Muscle of leg (tissue), 11 donors: Measurements from ENCODE around the gene PCDHGC5. TPM values are rescaled to one million over a fixed set of nuclear protein-coding genes. Genes with fewer than 3 reads are reported as not detected.

Experiments used
- DNase-seq: peaks from one replicate; pipeline ENCODE4 v3.0.0; 2013
- H3K27ac ChIP-seq: one replicate; pipeline ENCODE4 v1.5.1; 2013; ENCODE audit warnings: mild to moderate bottlenecking, low read length, control low read depth
- H3K27me3 ChIP-seq: one replicate; pipeline ENCODE4 v1.6.1; 2013; ENCODE audit warnings: low read length; ENCODE audit not compliant: control insufficient read depth, insufficient read depth
- H3K36me3 ChIP-seq: one replicate; pipeline ENCODE4 v1.6.1; 2013; ENCODE audit warnings: low read length; ENCODE audit not compliant: control insufficient read depth, insufficient read depth
- H3K4me1 ChIP-seq: one replicate; pipeline ENCODE4 v1.6.1; 2013; ENCODE audit warnings: low read length; ENCODE audit not compliant: control insufficient read depth, insufficient read depth
- H3K4me3 ChIP-seq: one replicate; pipeline ENCODE4 v1.5.1; 2013; ENCODE audit warnings: low read length, control low read depth
- H3K9me3 ChIP-seq: replicated peaks from 2 replicates; pipeline ENCODE4 v1.6.1; 2013; ENCODE audit warnings: low read depth, low read length; ENCODE audit not compliant: control insufficient read depth
- WGBS: methylation state at CpG from one replicate; pipeline ENCODE4 v1.1.5; 2013; ENCODE audit warnings: missing lambda C conversion rate; ENCODE audit not compliant: insufficient coverage; 5-methylcytosine and 5-hydroxymethylcytosine counted together
- polyA plus RNA-seq, 8 donors: library from polyadenylated mRNA; unstranded; fragments of 120-200 nt; gene quantifications; one replicate each; pipeline versions ENCODE4 v1.2.1 to v1.2.3, GENCODE V29; 2013; ENCODE audit warnings: inconsistent platforms in 1 of 8, low replicate concordance in 1 of 8; ENCODE audit not compliant: insufficient read length in 8 of 8, insufficient read depth in 1 of 8
- total RNA-seq: library from RNA; stranded (reverse); fragments of 120-200 nt; gene quantifications from one replicate; pipeline ENCODE4 v1.2.4, GENCODE V29; 2013

Gene PCDHGC5
- total and polyA plus RNA-seq, 9 donors = 0.29 to 1.1 (median 0.49) TPM

DNA sequence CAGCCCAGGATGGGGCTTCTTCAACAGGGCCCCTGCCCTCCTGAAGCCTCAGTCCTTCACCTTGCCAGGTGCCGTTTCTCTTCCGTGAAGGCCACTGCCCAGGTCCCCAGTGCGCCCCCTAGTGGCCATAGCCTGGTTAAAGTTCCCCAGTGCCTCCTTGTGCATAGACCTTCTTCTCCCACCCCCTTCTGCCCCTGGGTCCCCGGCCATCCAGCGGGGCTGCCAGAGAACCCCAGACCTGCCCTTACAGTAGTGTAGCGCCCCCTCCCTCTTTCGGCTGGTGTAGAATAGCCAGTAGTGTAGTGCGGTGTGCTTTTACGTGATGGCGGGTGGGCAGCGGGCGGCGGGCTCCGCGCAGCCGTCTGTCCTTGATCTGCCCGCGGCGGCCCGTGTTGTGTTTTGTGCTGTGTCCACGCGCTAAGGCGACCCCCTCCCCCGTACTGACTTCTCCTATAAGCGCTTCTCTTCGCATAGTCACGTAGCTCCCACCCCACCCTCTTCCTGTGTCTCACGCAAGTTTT, 23.6 kb downstream of the PCDHGC5 start:
- H3K9me3 ChIP-seq = no peaks in the 10 kb centered on the region
- whole genome bisulfite sequencing = 10% methylated on average over 13 of the region's 28 CpGs
- H3K27ac ChIP-seq = peak overlapping the region; percentile 97
- H3K4me3 ChIP-seq = peak overlapping the region; percentile 60
- peaks cover 85% of the 10 kb centered on the region for H3K4me1 ChIP-seq
- H3K36me3 ChIP-seq = peaks cover 50% of the 10 kb centered on the region
- no peaks in the 10 kb centered on the region for H3K27me3 ChIP-seq
- peak; percentile 84 for DNase-seq

DNA sequence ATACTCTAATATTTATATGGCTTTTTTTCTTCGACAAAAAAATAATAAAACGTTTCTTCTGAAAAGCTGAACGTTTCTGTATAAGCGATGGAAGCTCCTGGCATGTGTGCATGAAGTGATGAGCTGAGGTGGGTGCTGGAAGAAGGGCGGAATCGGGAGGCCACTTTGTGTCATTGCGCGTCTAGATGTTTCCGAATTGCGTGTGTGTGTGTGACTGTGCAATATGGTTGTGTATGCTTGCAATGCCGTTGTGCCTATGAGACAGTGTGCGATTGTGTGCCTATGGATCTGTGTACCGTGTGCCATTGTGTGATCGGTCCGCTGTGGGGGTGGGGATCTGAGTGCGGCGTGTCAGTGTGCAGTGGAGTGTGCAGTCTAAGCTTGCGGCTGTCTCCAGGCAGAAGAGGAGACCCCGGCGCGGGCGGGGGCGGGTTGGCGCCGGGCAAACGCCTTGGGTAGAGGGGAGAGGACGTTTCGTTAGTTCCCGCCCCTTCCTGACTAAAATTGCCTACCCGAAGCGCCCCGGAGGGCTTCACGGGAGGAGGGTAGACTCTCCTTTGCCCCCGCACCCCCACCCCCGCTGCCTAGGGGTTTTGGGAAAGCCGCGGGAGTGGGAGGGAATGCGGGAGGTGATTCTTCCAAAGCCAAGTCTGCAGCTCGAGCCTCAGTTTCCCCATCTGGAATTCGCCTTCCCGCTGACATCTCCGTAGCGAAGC, 24.2 kb downstream of the PCDHGC5 start:
- 0% methylated on average over 27 of the region's 43 CpGs for WGBS
- peaks cover 84% of the 10 kb centered on the region for H3K4me1 ChIP-seq
- H3K27me3 ChIP-seq = no peaks in the 10 kb centered on the region
- H3K27ac ChIP-seq = peak overlapping the region; percentile 97
- peak overlapping the region; percentile 60 for H3K4me3 ChIP-seq
- H3K9me3 ChIP-seq = no peaks in the 10 kb centered on the region
- DNase-seq = peak; percentile 78
- H3K36me3 ChIP-seq = peaks cover 45% of the 10 kb centered on the region

DNA sequence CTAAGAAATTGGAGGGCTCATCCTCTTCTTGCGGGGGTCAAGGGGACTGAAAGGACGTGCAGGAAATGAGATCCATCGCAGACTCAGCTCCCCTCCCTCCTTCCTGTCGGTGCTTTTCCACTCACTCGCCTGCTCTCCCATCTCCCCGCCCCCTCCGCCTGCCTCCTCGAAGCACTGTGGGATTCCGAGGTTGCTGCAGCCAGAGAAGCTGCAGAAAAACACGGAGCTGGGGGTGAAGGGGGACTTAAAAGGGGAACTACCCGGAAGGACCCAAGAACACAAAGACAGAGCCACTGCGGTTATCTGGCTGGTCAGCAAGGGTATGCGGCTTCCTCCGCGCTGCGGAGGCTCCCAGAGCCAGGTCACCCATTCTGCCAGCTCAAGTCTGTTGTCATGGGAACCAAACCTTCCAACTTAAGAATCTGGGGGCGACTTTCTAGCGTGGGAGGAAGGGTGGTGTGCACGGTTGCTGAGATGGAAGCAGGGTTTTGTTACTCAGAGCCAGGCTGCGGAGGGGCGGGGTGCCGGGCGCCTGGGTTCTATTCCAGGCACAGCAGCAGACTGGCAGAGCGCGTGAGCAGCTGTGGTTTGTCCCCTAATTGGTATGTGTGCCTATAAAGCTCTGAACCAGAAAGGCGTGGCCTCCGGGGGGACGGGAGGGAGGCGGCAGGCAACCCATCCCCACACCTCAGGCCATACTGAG, 24.9 kb downstream of the PCDHGC5 start:
- Histone ChIP-seq H3K36me3 (peaks cover 46% of the 10 kb centered on the region), H3K4me3 (peak overlapping the region; percentile 60), H3K27ac (peak overlapping the region; percentile 97), H3K27me3 (no peaks in the 10 kb centered on the region), H3K4me1 (peaks cover 83% of the 10 kb centered on the region), H3K9me3 (no peaks in the 10 kb centered on the region)
- peak; percentile 96 for DNase-seq
- WGBS = 0% methylated on average over 6 of the region's 29 CpGs

DNA sequence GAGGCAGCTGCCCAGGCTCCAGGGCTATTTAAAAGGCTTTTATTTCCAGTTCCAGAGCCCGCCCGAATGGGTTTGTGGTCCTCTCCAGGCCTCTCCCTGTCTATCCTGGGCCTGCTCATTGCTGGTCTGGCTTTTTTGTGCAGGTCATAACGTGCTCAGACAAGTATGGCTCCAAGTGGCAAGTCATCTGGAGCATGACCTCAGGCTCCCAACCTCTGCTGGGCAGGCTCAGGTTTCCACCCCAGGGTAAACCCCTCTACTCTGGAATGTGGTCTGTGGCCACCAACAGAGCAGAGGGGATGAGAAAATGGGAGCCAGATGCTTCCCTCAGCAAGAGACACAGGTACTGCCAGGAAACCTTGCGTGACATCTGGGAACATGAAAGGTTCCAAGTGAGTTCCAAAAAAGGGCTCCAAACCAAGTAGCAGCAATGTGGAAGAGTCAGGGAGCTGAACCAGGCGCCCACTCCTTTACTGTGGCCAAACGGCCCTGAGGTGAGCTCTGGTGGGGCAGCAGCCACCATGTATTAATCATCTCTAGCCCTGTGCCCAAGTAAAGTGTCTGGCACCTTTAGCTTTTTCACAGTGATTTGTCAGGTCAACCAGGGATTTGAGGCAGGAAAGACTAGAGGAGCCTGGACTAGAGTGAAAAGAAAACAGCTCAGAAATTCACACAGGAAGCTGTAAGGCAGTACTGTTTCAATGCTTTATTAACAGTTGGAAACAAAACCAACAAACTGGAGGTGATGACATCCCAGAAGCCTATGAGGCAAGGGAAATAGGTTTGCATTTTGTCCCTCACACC, 25.7 kb downstream of the PCDHGC5 start:
- H3K4me1 ChIP-seq = peaks cover 82% of the 10 kb centered on the region
- 23% methylated on average over 6 of the region's 6 CpGs for WGBS
- peaks cover 48% of the 10 kb centered on the region for H3K36me3 ChIP-seq
- no peaks in the 10 kb centered on the region for H3K27me3 ChIP-seq
- no peaks in the 10 kb centered on the region for H3K9me3 ChIP-seq
- DNase-seq = peak; percentile 69
- H3K27ac ChIP-seq = peak overlapping the region; percentile 97
- peak overlapping the region; percentile 60 for H3K4me3 ChIP-seq

DNA sequence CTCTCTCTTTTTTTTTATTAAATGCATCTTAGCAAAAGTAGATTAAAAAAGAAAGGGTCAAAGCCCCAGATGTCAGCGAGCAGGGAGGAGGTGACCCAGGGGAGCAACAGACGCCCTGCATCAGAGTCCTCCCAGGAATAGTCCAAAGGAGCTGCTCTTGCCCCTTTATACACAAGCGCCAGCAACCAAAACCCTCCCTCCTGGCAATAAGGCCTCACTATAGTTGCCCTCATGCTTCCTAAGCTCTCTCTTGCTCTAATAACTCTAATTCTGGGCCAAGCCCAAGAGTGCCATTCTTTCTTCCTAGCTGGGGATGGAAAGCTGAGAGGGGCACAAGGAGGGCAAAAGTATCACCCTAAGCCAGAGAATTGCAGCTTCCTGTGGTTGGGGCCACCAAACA, 26.3 kb downstream of the PCDHGC5 start:
- peaks cover 80% of the 10 kb centered on the region for H3K4me1 ChIP-seq
- no peaks in the 10 kb centered on the region for H3K27me3 ChIP-seq
- H3K27ac ChIP-seq = peak overlapping the region; percentile 97
- 42% methylated on average over 3 of the region's 3 CpGs for WGBS
- no peak for DNase-seq
- H3K9me3 ChIP-seq = no peaks in the 10 kb centered on the region
- peaks cover 41% of the 10 kb centered on the region for H3K36me3 ChIP-seq
- no peak overlapping the region for H3K4me3 ChIP-seq

DNA sequence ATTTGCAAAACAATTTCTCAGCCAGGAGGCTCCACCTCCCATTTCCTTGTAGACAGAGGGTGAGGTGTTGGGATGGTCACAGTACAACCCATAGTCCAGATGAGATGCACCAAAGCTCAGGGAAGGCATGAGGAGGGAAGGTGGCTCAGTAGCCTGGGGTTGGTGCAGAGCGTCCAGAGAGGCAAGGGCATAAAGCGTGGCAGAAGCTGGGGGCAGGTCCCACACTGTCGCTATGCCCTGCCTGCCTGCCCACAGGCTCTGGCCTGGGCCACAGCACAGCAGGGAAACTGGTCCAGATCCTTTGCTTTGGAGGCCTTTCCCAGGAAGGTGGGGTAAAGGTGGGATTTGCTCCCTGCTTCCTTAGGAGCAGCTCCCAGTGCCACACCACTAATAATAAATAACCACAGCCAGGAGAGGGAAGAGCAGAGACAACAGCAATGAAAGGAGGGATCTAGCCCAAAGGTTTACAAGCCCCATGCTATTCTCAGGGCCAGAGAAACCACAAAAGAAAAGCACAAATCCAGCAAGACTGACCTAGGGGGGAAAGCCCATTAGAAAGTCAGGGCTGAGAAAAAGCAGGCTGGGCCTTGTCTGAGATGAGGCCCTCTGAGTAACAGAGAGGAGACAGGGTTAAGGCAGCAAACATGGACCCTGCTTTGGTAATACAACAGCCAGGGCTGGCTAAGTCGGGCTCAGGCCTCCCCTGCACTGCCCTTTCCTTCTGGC, 27.2 kb downstream of the PCDHGC5 start:
- H3K27me3 ChIP-seq = no peaks in the 10 kb centered on the region
- H3K27ac ChIP-seq = peak overlapping the region; percentile 97
- 83% methylated on average over 3 of the region's 4 CpGs for WGBS
- H3K36me3 ChIP-seq = peaks cover 34% of the 10 kb centered on the region
- no peak overlapping the region for H3K4me3 ChIP-seq
- peaks cover 87% of the 10 kb centered on the region for H3K4me1 ChIP-seq
- no peaks in the 10 kb centered on the region for H3K9me3 ChIP-seq
- DNase-seq = no peak

DNA sequence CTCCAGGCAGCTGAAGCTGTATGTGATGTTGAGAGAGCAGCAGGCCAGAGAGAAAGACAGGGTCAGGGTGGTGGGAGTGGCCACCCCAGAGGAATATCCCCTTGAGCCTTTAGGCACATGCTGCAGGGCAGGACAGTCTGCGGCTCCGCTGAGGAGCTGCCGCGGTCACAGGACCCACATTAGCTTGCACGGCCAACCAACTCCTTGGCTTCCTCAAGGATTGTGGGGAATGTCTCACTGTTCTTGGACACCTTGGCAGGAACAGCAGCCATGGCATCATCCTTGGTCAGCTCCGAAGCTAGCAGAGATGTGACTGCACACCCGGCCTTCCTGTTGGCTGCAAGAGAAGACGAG, 27.8 kb downstream of the PCDHGC5 start:
- Histone ChIP-seq H3K36me3 (peaks cover 29% of the 10 kb centered on the region), H3K27me3 (no peaks in the 10 kb centered on the region), H3K27ac (peak overlapping the region; percentile 97), H3K4me3 (no peak overlapping the region), H3K9me3 (no peaks in the 10 kb centered on the region), H3K4me1 (peaks cover 91% of the 10 kb centered on the region)
- DNase-seq = peak; percentile 32
- WGBS = 82% methylated on average over 6 of the region's 8 CpGs

DNA sequence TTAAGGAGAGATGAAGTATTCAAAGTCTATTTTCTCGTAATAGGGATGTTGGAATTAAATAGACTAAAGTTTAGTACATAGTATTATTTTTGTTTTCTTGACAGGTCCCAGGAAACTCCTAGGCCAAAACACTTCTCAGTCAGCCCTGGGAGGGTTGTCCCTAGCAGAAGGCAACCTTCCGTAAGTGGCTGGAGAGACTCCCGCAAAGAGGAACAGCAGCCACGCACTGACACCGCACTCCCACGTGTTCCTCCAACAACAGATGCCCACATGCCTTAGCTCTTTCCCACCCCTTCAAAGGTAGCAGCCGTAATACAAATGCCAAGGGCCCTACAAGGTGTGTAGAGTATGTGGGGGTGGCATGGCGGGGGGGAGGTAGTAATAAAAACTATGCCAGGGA, 28.4 kb downstream of the PCDHGC5 start:
- H3K36me3 ChIP-seq = peaks cover 24% of the 10 kb centered on the region
- H3K27me3 ChIP-seq = no peaks in the 10 kb centered on the region
- 100% methylated on average over 1 of the region's 8 CpGs for WGBS

DNA sequence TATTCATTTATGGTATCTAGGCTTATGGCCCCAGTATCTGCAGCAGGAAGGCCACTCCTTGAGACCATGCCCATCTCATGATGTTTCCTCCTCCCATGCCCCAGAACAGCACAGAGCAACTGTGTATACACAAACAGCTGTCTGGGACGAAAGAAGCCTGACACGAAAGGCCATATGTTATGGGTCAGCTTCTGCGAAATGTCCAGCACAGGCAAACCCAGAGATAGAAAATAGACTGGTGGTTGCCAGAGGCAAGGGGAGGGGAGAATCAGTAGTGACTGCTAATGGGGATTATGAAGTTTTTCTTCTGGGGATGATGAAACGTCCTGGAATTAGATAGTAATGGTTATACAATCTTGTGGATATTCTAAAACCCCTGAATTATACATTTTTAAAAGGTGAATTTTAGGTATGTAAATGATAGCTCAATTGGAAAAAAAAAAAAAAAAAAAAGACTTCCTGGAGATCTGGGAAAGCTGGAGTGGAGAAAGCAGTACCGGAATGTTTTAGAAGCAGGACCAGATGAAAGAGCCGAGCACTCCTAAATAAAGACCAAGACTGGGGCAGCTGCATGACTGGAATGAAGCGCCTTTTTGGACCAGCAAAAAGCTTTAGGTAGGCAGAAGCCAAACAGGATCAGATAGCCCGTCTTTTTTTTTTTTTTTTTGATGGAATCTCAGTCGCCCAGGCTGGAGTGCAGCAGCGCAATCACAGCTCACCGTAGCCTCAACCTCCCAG, 29.2 kb downstream of the PCDHGC5 start:
- peak overlapping the region; percentile 97 for H3K27ac ChIP-seq

More for the DNA sequence above, 28.4 kb downstream of the PCDHGC5 start:
- Histone ChIP-seq H3K9me3 (no peaks in the 10 kb centered on the region), H3K27ac (peak overlapping the region; percentile 97), H3K4me1 (peaks cover 93% of the 10 kb centered on the region), H3K4me3 (no peak overlapping the region)
- peak; percentile 8 for DNase-seq

More for the DNA sequence above, 29.2 kb downstream of the PCDHGC5 start:
- Histone ChIP-seq H3K4me3 (no peak overlapping the region), H3K4me1 (peaks cover 92% of the 10 kb centered on the region), H3K36me3 (peaks cover 25% of the 10 kb centered on the region), H3K9me3 (no peaks in the 10 kb centered on the region), H3K27me3 (no peaks in the 10 kb centered on the region)
- 49% methylated on average over 5 of the region's 11 CpGs for WGBS
- peak; percentile 82 for DNase-seq
